ENCODE data around the gene CGREF1.

- TF ChIP-seq CTCF (IDR thresholded peaks at IDR 0.05) (no peak), POLR2A (IDR thresholded peaks at IDR 0.05) (no peak)
These were observed 42.6 kb downstream of the CGREF1 start for GRCh38 chr2:27076323-27076722.
